Left ventricle myocardium inferior (tissue), 1 donor: ENCODE results near the gene AGTRAP. TPM values are rescaled to one million over a fixed set of nuclear protein-coding genes. Genes with fewer than 3 reads are reported as not detected.

Experiments used
- DNase-seq: peaks from one replicate; pipeline ENCODE4 v3.0.0-alpha.2; 2020
- H3K27ac ChIP-seq: fragments of 200-600 bp; replicated peaks from 2 replicates; pipeline ENCODE4 v1.8.0; 2021
- H3K27me3 ChIP-seq: fragments of 200-600 bp; 2 replicates; pipeline ENCODE4 v1.8.0; 2021; ENCODE audit warnings: low read depth
- H3K36me3 ChIP-seq: fragments of 200-600 bp; 2 replicates; pipeline ENCODE4 v1.8.0; 2021
- H3K4me1 ChIP-seq: fragments of 200-600 bp; 2 replicates; pipeline ENCODE4 v1.8.0; 2021
- H3K4me3 ChIP-seq: fragments of 200-600 bp; 2 replicates; pipeline ENCODE4 v1.8.0; 2021; ENCODE audit warnings: mild to moderate bottlenecking, moderate library complexity
- H3K9me3 ChIP-seq: fragments of 200-600 bp; replicated peaks from 2 replicates; pipeline ENCODE4 v1.8.0; 2021
- CTCF ChIP-seq: fragments of 200-600 bp; IDR thresholded peaks from 2 replicates; pipeline ENCODE4 v1.8.0; 2021; ENCODE audit warnings: antibody characterized with exemption, mild to moderate bottlenecking, borderline replicate concordance
- intact Hi-C: fragments of 100-400 bp; cut with micrococcal nuclease; formaldehyde crosslinking; loops from one replicate; pipeline ENCODE4 v1.11.0; 2022
- total RNA-seq: library from RNA; stranded (reverse); fragmentation: NEBNext Ultra II Directional; extraction: Animal tissue kit (Norgen Biotek cat#: 25700); gene quantifications from one replicate; pipeline ENCODE4 v1.2.1, GENCODE V29; 2021
- donor health status: DM: no; HTN: yes; CAD: no; lungs with severe emphysema.

AGTRAP gene
- total RNA-seq, 1 donor from 2014 or later, result 16.6 TPM

- Histone ChIP-seq H3K36me3 (no peaks in the 10 kb centered on the region), H3K4me1 (peaks cover 14% of the 10 kb centered on the region), H3K27ac (no peak overlapping the region), H3K9me3 (no peaks in the 10 kb centered on the region), H3K4me3 (no peak overlapping the region), H3K27me3 (peaks cover 93% of the 10 kb centered on the region)
- TF ChIP-seq CTCF, result no peak
- intact Hi-C loops, result no loop called here
- DNase-seq, result no peak
Measured at GRCh38 chr1:11697893-11698210, 38.1 kb upstream of the AGTRAP start.

- no peak for DNase-seq
- no peak overlapping the region for H3K27ac ChIP-seq
- H3K9me3 ChIP-seq, result no peaks in the 10 kb centered on the region
- no peaks in the 10 kb centered on the region for H3K36me3 ChIP-seq
- peaks cover 97% of the 10 kb centered on the region for H3K27me3 ChIP-seq
- H3K4me1 ChIP-seq, result peaks cover 14% of the 10 kb centered on the region
- intact Hi-C loops, result no loop called here
- H3K4me3 ChIP-seq, result no peak overlapping the region
- TF ChIP-seq CTCF, result no peak
Measured at GRCh38 chr1:11700601-11701467, 35.1 kb upstream of the AGTRAP start.

GRCh38 chr1:11701551-11701961, 34.4 kb upstream of the AGTRAP start:
- intact Hi-C loops, result no loop called here
- Histone ChIP-seq H3K27me3 (peaks cover 95% of the 10 kb centered on the region), H3K4me3 (no peak overlapping the region), H3K27ac (no peak overlapping the region), H3K9me3 (no peaks in the 10 kb centered on the region), H3K36me3 (no peaks in the 10 kb centered on the region), H3K4me1 (peaks cover 14% of the 10 kb centered on the region)
- DNase-seq, result no peak
- TF ChIP-seq CTCF, result no peak

- no peak overlapping the region for H3K27ac ChIP-seq
- intact Hi-C loops, result no loop called here
- H3K27me3 ChIP-seq, result peaks cover 93% of the 10 kb centered on the region
- no peak overlapping the region for H3K4me3 ChIP-seq
- peaks cover 15% of the 10 kb centered on the region for H3K4me1 ChIP-seq
- no peak for DNase-seq
- TF ChIP-seq CTCF, result no peak
- H3K36me3 ChIP-seq, result no peaks in the 10 kb centered on the region
- no peaks in the 10 kb centered on the region for H3K9me3 ChIP-seq
Measured at GRCh38 chr1:11701981-11702803, 33.7 kb upstream of the AGTRAP start.

- DNase-seq, result no peak
- no peaks in the 10 kb centered on the region for H3K36me3 ChIP-seq
- peaks cover 29% of the 10 kb centered on the region for H3K4me1 ChIP-seq
- intact Hi-C loops, result no loop called here
- H3K27ac ChIP-seq, result no peak overlapping the region
- H3K27me3 ChIP-seq, result peaks cover 87% of the 10 kb centered on the region
- TF ChIP-seq CTCF, result no peak
- no peak overlapping the region for H3K4me3 ChIP-seq
- H3K9me3 ChIP-seq, result no peaks in the 10 kb centered on the region
Measured at GRCh38 chr1:11703357-11704193, 32.4 kb upstream of the AGTRAP start.
